Tibial nerve (tissue), 4 donors: ENCODE measurements around the gene MTLN.

Source experiments
- CTCF ChIP-seq, 5 experiments: fragments of 200-600 bp in 3 of 5; fragments of 450-650 bp in 2 of 5; sonication (generic) in 3 of 5; IDR thresholded peaks; one replicate each; pipeline ENCODE4 v1.5.1; 2016 to 2019; ENCODE audit warnings: antibody characterized with exemption in 5 of 5, mild to moderate bottlenecking in 3 of 5, moderate library complexity in 2 of 5
- EP300 ChIP-seq, 2 donors: sonication (generic); formaldehyde crosslinking; IDR thresholded peaks; one replicate each; pipeline ENCODE4 v1.6.1; 2017; ENCODE audit warnings: antibody characterized with exemption in 2 of 2, mild to moderate bottlenecking in 1 of 2
- POLR2A ChIP-seq, 2 donors: fragments of 450-650 bp; IDR thresholded peaks; one replicate each; pipeline ENCODE4 v1.6.1; 2017; ENCODE audit warnings: antibody characterized with exemption in 2 of 2, mild to moderate bottlenecking in 2 of 2, moderate library complexity in 2 of 2

- TF ChIP-seq CTCF (IDR thresholded peaks at IDR 0.05), result no peak
- TF ChIP-seq POLR2A (IDR thresholded peaks at IDR 0.05), result no peak
- TF ChIP-seq EP300 (IDR thresholded peaks at IDR 0.05), result no peak
Observed at GRCh38 chr2:110172506-110172905, 39.8 kb downstream of the MTLN start.
